ENCODE data around the gene SNX4. TPM values are rescaled to one million over a fixed set of nuclear protein-coding genes. Genes with fewer than 3 reads are reported as not detected.

The SNX4 gene
- polyA plus RNA-seq, 1 donor from 2014 or later, result 180 TPM

- H4K20me1 ChIP-seq (ENCODE audit: insufficient read depth), result no peaks in the 10 kb centered on the region
- no peaks in the 10 kb centered on the region for H3K9me3 ChIP-seq (ENCODE audit: low read length)
- H3K9me2 ChIP-seq (ENCODE audit: insufficient read depth, low read length), result no peaks in the 10 kb centered on the region
- H3K36me3 ChIP-seq (ENCODE audit: insufficient read depth, low read length), result no peaks in the 10 kb centered on the region
- H2AFZ ChIP-seq (ENCODE audit: low read depth, low read length), result no peak overlapping the region
- no peaks in the 10 kb centered on the region for H3F3A ChIP-seq (ENCODE audit: insufficient read depth, low read length, poor library complexity, severe bottlenecking)
- no peak overlapping the region for H3K4me3 ChIP-seq (ENCODE audit: low read length)
- TF ChIP-seq POLR2AphosphoS5 (IDR thresholded peaks at IDR 0.05) (no peak), EP300 (conservative IDR thresholded peaks at IDR 0.05; ENCODE audit: poor library complexity, severe bottlenecking) (no peak), CTCF (IDR thresholded peaks at IDR 0.05; ENCODE audit: poor library complexity, severe bottlenecking) (no peak), REST (IDR thresholded peaks at IDR 0.05; ENCODE audit: borderline replicate concordance) (no peak), EZH2 (IDR thresholded peaks at IDR 0.05; ENCODE audit: borderline replicate concordance, insufficient read depth, low read length, poor library complexity, severe bottlenecking) (no peak), TAF1 (IDR thresholded peaks at IDR 0.05; ENCODE audit: low read depth) (no peak), RAD21 (conservative IDR thresholded peaks at IDR 0.05) (no peak), SMC3 (conservative IDR thresholded peaks at IDR 0.05; ENCODE audit: poor library complexity) (no peak), MXI1 (conservative IDR thresholded peaks at IDR 0.05; ENCODE audit: poor library complexity, severe bottlenecking) (no peak)
- H3K27ac ChIP-seq (ENCODE audit: low read length), result no peak overlapping the region
- H3K4me2 ChIP-seq (ENCODE audit: low read length), result no peak overlapping the region
- H3K27me3 ChIP-seq (ENCODE audit: insufficient read depth, low read depth, low read length), result no peaks in the 10 kb centered on the region
- H3K79me2 ChIP-seq (replicated peaks; ENCODE audit: insufficient read depth, low read length), result no peaks in the 10 kb centered on the region
- H3K9ac ChIP-seq (ENCODE audit: low read length), result no peak overlapping the region
Observed at GRCh38 chr3:125403789-125404188, 116.2 kb downstream of the SNX4 start.

- H2AFZ ChIP-seq (ENCODE audit: low read depth, low read length), result no peak overlapping the region
- no peaks in the 10 kb centered on the region for H3K79me2 ChIP-seq (replicated peaks; ENCODE audit: insufficient read depth, low read length)
- no peaks in the 10 kb centered on the region for H3K27me3 ChIP-seq (ENCODE audit: insufficient read depth, low read depth, low read length)
- no peaks in the 10 kb centered on the region for H3K9me3 ChIP-seq (ENCODE audit: low read length)
- H3K4me3 ChIP-seq (ENCODE audit: low read length), result peak overlapping the region; percentile 23
- no peak overlapping the region for H3K27ac ChIP-seq (ENCODE audit: low read length)
- no peak for TF ChIP-seq MXI1 (conservative IDR thresholded peaks at IDR 0.05; ENCODE audit: poor library complexity, severe bottlenecking)
- no peak for TF ChIP-seq SMC3 (conservative IDR thresholded peaks at IDR 0.05; ENCODE audit: poor library complexity)
- no peak for TF ChIP-seq EZH2 (IDR thresholded peaks at IDR 0.05; ENCODE audit: borderline replicate concordance, insufficient read depth, low read length, poor library complexity, severe bottlenecking)
- TF ChIP-seq POLR2AphosphoS5 (IDR thresholded peaks at IDR 0.05), result no peak
- TF ChIP-seq EP300 (conservative IDR thresholded peaks at IDR 0.05; ENCODE audit: poor library complexity, severe bottlenecking), result no peak
- TF ChIP-seq CTCF (IDR thresholded peaks at IDR 0.05; ENCODE audit: poor library complexity, severe bottlenecking), result no peak
- no peak for TF ChIP-seq RAD21 (conservative IDR thresholded peaks at IDR 0.05)
- no peak for TF ChIP-seq TAF1 (IDR thresholded peaks at IDR 0.05; ENCODE audit: low read depth)
- H3F3A ChIP-seq (ENCODE audit: insufficient read depth, low read length, poor library complexity, severe bottlenecking), result no peaks in the 10 kb centered on the region
- no peaks in the 10 kb centered on the region for H3K36me3 ChIP-seq (ENCODE audit: insufficient read depth, low read length)
- no peaks in the 10 kb centered on the region for H3K9me2 ChIP-seq (ENCODE audit: insufficient read depth, low read length)
- H4K20me1 ChIP-seq (ENCODE audit: insufficient read depth), result no peaks in the 10 kb centered on the region
- H3K9ac ChIP-seq (ENCODE audit: low read length), result no peak overlapping the region
- H3K4me2 ChIP-seq (ENCODE audit: low read length), result no peak overlapping the region
Observed at GRCh38 chr3:125402639-125403038, 117.4 kb downstream of the SNX4 start.
